GM18498 (cell line): ENCODE results near the gene NBPF3.

ENCODE experiments used
- ATAC-seq: cut with Tn5 transposase; IDR thresholded peaks from one replicate; pipeline ENCODE4 v1.9.1; 2021; ENCODE audit warnings: mild to moderate bottlenecking, moderate library complexity; ENCODE audit not compliant: unreplicated experiment

Gene NBPF3

DNA sequence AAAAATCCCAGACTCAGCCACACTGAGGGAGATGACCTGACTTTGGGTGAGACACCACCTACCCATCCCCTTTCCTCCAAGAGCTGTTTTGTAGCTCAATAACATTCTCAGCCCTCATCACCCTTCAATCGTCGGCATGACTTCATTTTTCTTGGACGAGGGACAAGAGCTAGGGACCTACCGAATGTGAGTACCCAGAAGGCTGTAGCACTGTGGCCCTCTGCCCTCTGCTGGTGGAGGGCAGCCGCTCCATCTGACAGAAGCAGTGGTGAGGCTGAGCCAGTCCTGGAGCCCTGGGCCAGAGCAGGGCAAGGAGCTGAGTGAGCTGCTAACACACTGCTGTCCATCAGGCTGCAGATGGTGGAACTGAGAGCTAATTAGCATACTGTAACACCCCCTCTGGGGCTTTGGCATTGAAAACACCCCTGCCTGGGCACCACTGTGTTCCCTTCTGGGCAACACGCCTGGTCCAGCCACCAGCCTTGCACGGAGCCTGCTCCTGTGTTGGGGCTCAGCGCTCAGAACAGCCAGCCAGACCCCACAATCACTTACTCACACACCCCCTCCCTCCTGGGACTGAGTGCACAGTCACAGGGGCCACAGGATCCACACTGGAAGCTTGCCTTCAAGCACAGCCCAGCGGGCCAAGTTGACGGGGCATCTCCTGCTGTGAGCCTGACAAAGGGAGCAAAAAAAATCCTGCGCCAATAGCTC, 51.0 kb downstream of the NBPF3 start:
- ATAC-seq = no peak

DNA sequence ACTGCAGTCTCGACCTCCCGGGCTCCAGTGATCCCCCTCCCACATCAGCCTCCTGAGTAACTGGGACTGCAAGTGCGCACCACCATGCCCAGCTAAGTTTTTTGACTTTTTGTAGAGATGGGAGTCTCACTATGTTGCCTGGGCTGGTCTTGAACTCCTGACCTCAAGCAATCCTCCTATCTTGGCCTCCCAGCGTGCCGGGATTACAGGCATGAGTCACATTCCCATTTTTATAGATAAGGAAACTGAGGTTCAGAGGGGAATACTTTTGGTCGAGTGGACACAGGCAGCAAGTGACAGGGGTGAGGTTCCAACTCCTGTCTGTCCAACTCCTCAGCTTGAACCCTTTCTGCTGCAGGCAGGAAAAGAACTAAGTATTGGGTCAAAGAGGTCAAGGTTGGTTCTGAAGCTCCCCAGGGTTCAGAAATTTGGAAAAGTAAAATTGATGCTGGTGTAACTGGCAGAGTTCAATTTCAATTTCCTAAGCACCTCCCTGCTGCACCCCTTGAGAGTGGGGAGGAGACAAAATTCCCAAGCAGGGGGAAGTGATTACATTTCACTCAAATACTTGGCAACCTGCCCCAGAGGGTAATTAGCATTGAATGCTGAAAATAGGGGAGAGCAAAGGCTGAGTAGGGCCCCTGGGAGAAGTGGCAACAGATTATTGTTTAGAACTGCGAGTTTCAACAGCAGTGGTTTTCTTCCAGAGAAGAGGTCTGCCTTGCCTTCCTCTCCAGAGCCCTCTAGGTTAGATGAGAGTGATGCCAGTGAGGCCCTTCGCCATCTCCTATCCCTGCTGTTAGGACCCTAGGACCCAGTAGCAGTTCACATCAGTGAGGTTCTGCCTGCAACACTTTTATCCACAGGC, 51.8 kb downstream of the NBPF3 start:
- ATAC-seq = no peak

DNA sequence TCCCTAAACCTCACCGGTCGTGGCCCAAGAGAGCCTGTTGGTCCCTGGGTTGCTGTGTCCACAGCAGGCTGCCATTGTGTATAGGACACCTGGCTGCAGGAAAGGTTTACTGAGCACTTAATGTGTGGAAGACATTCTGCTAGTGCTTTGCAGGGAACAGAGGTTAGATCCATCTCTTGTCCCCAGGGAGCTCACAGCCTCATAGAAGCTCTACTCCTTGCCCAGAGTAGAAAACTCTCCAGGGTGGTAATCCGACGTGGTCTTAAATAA, 52.4 kb downstream of the NBPF3 start:
- no peak for ATAC-seq

DNA sequence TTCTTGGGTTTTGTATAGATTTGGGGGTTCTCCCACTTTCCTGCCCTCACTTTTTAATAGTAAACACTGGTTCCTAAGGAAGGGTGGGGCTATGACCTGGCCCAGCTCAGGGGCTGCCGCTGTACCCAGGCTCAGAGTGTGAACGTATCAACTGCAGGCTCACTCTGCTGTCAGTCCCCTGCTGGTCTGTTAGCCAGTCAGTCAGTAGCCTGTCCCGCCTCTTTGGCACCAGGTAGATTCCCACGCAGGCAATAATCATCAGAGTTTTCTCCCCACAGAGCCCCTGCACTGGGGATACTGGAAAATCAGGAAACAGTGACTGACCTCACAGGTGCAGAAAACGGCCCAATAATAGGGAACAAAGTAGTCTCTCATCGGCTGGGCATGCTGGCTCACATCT, 54.3 kb downstream of the NBPF3 start:
- no peak for ATAC-seq

DNA sequence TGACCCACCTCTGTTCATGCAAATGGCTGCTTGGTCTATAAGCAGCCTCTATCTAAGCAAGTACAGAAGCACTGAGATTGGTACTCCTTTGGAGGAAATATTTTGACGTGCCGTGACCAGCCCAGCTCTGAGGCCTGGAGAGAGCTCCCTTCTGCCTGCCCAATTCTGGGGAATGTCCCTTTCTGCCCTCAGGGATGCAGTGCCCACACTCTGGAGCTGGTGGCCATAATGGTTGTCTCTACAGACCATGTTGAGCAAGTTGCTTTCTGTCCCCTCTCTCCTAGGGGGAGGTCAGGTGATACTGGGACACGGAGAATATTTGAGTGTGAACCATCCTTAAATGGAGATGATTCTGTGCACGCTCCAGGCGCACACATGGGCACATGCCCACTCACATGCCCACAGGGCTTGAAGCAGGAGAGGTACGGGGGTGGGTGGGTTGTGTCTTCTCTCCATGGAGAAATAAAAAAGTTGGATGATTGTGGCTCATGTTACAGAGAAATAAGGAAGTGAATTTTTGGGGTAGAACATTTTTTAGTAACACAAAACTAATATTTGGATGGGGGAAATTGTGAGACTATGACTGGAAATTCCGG, 55.4 kb downstream of the NBPF3 start:
- no peak for ATAC-seq

DNA sequence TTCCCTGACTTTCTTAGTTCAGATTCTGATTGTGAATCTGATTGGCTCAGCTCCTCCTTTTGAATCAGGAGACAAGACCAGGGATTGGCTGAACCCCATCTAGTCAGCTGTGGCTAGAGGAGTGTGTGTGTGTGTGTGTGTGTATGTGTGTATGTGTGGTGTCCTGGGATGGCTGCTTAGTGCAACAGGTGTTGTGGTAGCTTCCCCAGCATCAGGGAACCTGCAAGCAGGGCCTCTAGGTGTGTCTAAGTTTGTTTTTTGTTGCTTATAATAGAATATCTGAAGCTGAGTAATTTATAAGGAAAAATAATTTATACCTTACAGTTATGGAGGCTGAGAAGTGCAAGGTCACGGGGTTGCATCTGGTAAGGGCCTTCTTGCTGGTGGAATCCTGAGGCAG, 56.1 kb downstream of the NBPF3 start:
- no peak for ATAC-seq

DNA sequence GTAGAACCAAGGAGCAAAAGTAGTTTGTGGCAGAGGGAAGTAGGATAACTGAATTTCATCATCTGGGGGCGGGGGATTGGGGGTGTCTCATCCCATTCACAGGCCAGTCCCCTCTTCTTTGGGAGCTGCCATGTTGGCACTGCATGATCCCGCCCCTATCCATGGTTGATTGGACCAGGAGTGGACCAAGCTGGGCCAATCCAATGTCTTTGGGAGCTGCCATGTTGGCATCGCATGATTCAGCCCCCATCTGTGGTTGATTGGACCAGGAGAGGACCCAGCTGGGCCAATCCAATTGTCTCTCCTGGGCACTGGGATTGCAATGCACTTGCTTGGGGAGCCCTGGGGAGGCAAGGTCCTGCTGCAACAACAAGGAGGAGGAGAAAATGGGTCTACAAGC, 56.9 kb downstream of the NBPF3 start:
- ATAC-seq = no peak

DNA sequence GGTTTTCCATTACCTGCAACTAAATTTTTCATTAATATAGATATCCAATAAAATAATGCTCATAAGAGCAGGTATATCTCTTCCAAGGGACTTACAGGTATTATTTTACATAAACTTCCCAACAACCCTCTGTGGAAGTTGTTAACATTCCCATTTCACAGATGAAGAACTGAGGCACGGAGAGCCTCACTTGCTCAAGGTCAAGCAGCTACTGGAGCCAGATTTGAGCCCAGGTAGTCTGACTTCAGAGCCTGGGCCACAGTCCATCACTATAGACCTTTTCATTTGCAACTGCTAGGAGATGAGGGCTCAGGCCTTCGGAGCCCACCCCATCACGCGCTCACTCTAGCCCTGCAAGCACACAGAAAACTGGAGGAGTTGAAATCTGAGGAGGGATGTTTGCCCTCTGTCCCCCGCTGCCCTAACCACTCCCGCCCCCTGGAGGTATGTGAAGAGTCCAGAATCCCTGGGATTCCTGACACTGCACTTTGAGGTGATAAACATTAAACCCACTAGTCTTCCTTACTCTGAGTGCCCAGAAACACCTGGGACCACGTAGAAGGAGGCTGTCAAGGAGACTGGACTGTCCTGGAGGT, 57.6 kb downstream of the NBPF3 start:
- no peak for ATAC-seq

DNA sequence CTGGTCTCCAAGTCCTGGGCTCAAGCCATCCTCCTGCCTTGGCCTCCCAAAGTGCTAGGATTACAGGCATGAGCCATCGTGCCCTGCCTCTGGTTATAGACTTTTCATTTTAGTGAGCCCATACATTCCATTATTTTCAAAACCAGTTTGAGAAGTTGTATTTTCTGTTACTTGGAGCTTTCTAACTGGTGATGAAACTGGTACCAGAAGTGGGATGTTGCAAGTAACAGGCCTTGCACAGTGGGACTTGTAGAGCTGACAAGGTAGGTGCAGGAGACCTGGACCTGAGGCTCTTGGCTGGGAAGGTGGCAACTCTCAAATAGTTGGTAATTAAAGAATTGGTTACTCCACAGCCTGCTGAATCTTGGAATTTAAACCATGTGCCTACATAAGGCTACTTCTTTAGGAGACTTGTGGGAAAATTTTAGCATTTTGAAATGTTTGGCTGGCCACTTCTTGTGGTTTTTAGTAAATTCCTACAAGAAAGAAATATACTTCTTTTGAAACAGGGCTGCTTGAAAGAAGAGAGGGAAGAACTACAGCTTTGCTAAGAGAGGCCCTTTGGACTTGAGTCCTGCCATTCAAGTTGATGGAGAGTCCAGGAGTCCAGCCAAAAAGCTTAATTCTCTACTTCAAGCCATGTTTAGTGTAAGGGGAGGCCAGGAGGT, 59.5 kb downstream of the NBPF3 start:
- no peak for ATAC-seq

DNA sequence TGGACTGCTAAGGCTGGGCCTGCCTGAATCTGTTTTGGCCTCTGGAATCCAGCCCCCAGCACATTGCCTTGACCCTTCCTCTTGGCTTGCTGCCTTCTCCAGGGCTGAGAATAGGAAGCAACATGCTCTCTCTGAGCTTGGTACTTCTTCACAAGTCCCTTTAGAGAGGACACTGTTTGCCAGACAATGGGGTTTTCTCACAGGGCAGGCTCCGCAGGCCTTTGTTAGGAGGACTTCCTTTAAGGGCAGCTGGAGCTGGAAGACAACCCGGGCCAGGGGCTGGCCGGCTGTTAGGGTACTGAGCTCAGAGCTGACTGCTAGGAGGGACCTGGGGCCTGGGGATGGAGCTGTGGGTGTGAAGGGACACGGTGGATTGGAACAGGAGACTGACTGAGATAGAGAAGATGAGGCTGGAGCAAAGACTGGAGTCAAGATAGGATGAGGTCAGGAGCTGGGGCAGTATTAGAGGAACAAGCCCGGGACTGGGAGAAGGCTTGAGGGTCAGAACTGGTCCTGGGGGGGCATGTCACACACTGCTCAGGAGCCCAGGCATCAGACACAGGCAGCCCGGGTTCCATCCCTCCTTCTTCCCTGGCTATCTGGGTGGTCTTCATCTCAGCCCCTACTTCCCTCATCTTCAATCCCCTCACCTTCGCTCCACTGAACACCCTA, 63.9 kb downstream of the NBPF3 start:
- no peak for ATAC-seq

DNA sequence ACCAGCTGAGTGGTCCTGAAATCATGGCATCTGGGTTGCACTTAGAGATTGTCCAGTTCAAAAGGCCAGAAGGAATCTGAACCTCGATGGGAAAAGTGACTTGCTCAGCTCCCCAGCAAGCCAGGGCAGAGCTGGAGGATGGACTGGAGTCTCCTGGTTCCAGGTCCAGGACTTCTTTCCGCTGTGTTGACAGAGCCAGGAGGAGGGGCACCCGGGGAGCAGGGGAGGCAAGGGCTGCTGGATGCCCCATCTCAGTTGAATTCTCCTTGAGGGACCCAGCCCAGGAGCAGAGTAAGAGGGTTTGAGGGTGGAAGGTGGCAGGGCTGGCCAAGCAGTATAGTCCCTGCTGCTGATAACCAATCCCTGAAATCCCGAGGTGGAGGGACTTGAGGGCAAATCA, 66.9 kb downstream of the NBPF3 start:
- ATAC-seq = no peak

DNA sequence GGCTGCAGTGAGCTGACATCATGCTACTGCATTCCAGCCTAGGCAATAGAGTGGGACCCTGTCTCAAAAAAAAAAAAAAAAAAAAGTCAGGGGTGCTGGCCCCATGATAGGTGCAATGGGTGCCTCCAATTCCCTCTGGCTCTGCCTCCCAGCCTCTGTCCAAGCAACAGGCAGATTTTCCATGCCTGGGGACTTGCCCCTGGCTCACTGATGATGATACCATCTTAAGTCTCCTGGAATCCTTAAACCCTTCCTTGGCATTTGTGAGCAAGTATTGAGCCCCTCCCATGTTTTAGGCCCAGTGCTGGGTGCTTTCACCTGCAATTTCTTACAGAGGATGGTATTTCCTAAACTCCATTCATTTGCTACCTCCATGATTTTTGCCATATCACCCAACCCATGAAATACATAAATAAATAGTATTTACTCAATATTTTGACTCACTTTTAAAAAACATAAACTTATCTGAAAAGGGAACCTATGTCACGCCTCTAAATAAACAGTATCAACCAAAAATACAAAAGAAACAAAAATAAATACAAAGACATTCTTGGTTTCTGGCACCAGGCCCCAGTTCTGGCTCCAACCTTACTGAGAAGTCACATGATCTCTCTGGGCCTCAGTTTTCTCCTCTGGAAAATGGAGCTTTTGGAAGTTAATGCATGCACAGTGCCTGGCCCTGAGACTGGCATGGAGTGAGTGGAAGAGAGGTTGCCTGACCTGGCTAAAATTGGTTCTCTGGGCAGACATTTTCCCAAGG, 67.8 kb downstream of the NBPF3 start:
- no peak for ATAC-seq

DNA sequence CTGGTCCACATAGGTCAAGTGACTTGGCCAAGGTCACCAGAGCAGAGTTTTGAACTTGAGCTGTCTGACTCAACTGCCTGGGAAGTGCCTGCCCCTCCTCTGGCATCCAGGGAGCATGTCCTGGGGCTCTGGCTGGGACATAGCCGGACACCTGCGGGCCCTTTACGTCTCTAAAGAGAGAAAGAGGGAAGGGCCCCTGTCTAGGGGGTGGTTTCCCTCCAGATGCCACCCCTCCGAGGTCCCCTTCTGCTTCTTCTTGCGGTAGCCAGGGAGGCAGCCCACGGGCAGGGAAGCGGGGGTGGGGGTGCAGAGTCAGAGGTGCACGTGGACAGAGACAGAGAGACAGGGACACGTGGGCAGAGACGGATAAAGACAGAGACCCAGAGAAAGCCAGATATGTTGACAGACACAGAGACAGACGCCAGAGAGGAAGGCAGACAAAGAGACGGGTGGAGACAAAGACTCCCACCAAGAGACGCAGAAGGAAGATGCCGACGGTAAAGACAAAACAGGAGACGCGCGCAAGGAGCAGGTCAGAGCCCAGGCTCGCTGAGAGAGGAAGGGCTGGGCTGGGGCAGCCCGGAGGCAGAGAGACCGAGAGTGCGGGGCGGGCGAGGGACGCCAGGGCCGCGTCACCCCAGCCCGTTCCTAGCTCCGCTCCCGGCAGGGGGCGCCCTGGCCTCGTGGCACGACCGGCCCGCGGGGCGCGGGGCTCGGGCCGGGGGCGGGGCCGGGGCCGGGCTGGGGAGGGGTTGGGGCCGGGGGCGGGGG, 68.8 kb downstream of the NBPF3 start:
- no peak for ATAC-seq

DNA sequence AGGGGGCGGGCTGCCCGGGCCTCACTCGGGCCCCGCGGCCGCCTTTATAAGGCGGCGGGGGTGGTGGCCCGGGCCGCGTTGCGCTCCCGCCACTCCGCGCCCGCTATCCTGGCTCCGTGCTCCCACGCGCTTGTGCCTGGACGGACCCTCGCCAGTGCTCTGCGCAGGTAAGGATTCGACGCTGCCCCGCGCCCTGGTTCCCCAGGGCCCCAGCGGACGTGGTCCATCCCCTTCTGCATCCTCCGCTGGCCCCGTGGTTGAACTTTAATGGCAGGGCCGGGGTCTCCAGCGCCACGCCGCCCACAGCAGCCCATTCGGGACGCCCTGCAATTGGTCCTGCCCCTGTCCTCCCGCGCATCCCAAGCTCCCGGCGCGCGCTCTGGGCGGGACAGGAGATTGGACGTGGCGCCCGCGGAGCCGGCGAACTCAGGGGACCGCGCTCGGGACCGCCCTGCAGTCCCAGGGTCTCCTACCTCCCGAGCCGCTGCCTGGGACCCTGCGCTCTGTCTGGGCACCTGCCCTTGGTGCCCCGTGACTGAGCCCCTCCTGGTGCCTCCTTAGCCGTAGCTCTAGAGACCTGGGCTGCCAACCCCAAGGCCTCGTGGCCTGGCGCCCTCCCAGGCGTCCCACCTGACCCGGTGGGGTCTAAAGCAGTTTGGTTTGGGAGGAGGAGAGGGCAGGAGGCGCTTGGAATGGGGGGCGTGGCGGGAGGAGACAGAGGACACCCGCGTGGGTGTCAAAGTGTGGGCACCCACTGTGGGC, 69.6 kb downstream of the NBPF3 start, which contains the start of gene ALPL:
Gene ALPL, plus strand, starts transcription at position 73 of the 762 bp plus-strand sequence. CDS start 44,659 bp downstream, outside the sequence.
- ATAC-seq = no peak

DNA sequence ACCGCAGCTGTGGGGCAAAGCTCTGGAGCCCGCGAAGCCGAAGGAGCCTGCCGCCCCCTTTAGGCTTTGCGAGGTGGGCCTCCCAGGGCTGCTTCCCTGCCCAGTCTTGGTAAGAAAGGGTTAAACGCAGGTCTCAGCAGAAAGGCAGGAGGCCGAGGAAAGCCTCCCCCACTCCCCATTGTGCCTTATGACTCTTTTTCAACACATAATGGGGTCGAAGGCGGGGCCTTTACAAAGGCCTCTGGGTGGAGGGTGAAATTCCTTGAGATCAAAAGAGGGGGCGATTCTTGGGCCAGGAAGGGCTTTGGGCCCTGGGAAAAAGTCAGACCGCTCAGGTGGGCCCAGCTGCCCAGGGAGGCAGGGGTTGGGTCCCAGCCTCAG, 70.2 kb downstream of the NBPF3 start:
- no peak for ATAC-seq

DNA sequence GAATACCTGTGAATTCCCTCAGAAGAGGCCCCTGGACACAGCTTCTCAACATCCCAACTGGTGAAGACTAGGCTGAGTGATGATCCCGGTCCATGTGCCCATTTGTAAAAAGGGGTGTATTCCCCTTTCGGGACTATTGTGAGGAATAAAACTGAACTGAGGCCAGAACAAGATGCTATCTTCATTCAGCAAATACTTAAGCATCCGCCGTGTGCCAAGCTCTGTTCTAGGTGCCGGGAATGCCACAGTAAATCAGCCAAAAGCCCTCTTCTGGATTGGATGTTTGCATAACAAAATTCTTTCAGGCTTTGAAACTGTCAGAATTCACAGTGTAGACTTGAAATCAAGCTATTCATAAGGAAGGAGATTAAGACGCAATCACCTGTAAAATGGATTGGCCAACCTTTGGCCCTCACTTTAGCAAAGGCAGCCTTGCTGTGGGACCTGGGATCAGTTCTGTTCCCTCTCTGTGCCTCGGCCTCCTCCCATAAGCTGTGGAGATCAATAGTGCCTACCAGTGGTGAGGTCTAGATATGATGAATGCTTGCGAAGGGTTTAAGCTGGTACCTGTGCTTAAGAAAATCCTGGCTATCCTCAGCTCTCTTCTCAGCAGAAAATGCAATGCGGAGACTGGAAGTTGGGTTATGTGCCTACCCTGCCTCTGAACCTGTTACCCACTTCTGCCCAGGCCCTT, 71.1 kb downstream of the NBPF3 start:
- ATAC-seq = no peak

DNA sequence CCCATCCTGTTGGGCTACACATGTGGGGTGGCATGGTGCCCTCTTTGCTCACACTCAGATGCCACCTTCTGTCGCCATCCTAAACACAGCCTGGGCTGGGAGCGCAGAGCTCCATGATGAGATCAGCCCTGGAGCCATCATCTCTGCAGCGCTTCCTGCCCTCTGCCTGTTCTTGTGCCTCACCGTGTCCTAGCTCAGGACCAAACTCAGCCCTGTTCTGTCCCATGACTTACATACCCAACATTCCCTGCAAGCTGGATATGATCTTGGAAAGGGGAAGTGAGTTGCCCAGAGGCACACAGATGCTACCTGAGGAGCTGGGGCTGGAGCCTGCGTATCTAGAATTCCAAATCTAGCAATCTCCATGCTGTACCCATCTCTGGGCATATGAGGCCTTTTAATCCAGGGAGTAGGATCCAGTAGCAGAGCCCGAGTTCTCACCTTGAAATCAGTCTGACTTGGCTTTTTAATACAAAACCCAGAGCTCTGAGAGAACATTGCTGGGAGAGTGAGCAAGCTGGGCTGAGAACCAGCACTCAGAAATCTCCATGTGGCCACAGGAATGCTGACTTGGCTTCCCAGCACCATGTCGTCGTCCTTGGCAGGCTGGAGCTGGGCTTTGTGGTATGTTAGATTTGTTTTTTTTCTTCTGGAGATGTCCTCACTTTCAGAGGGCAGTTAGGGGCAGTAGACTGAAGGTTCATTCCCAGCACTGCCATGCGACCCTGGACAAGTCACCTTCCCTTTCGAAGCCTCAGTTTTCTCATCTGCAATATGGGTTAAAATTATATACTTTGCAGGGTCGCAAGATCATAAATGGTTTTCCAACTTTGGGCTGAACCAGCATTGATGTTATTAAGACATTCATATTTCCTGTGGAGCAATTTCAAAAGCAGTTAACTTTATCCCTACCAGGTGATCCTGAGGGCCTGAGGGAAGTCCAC, 71.9 kb downstream of the NBPF3 start:
- ATAC-seq = no peak
